Uterus (tissue), 2 donors: Measurements from ENCODE around the gene P2RY8.

Experiments
- CTCF ChIP-seq, 4 experiments: fragments of 200-600 bp in 2 of 4; fragments of 450-650 bp in 2 of 4; sonication (generic) in 2 of 4; IDR thresholded peaks; one replicate each; pipeline ENCODE4 v1.5.1; 2016 to 2019; ENCODE audit warnings: antibody characterized with exemption in 4 of 4, mild to moderate bottlenecking in 2 of 4, moderate library complexity in 1 of 4
- POLR2A ChIP-seq, 2 donors: fragments of 450-650 bp; IDR thresholded peaks; one replicate each; pipeline ENCODE4 v1.6.1; 2016; ENCODE audit warnings: antibody characterized with exemption in 2 of 2, mild to moderate bottlenecking in 1 of 2, moderate library complexity in 1 of 2

DNA sequence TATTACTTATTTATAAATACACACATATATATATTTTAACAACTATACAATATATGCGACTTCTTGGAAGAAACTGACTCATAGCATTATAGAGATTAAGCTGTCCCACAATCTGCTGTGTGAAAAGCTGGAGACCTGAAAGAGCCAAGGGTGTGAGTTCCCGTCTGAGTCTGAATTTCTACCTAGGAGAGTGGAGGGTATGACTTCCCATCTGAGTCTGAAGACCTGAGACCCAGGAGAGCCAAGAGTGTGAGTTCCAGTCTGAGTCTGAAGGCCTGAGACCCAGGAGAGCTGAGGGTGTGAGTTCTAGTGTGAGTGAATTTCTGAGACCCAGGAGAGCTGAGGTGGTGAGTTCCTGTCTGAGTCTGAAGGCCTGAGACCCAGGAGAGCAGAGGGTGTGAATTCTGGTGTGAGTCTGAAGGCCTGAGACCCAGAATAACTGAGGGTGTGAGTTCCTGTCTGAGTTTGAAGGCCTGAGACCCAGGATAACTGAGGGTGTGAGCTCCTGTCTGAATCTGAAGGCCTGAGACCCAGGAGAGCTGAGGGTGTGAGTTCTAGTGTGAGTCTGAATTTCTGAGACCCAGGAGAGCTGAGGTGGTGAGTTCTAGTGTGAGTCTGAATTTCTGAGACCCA lies 8.9 kb upstream of the P2RY8 start:
- no peak for TF ChIP-seq CTCF (IDR thresholded peaks at IDR 0.05)
- no peak for TF ChIP-seq POLR2A (IDR thresholded peaks at IDR 0.05)
